PFSK-1 (cell line): Measurements from ENCODE around the gene TMEM250.

Experiments used
- FOXP2 ChIP-seq: optimal IDR thresholded peaks from 2 replicates; pipeline ENCODE3; 2011; ENCODE audit warnings: borderline replicate concordance, control low read depth, inconsistent platforms; ENCODE audit not compliant: insufficient read depth; ENCODE audit errors: extremely low read length, extremely low read depth
- POLR2AphosphoS5 ChIP-seq: IDR thresholded peaks from 2 replicates; pipeline ENCODE4 v1.6.1; 2012; ENCODE audit warnings: low read depth, mild to moderate bottlenecking, control low read depth, low read length, moderate library complexity
- SIN3A ChIP-seq: IDR thresholded peaks from 2 replicates; pipeline ENCODE4 v1.6.1; 2012; ENCODE audit warnings: mild to moderate bottlenecking, low read length, moderate library complexity, borderline replicate concordance; ENCODE audit not compliant: insufficient read depth
- TAF1 ChIP-seq: IDR thresholded peaks from 2 replicates; pipeline ENCODE4 v1.6.1; 2012; ENCODE audit warnings: low read length, control low read depth, borderline replicate concordance; ENCODE audit not compliant: insufficient read depth
- TF ChIP-seq, protein P1 (sequence below), 2 experiments: IDR thresholded peaks; 2 replicates each; pipeline versions ENCODE4 v1.6.1 to v1.8.0; 2011 to 2012; ENCODE audit warnings: low read depth in 2 of 2, low read length in 2 of 2, control low read depth in 1 of 2, inconsistent platforms in 1 of 2, mild to moderate bottlenecking in 1 of 2, moderate library complexity in 1 of 2; ENCODE audit not compliant: insufficient read depth in 1 of 2

TMEM250 gene

DNA sequence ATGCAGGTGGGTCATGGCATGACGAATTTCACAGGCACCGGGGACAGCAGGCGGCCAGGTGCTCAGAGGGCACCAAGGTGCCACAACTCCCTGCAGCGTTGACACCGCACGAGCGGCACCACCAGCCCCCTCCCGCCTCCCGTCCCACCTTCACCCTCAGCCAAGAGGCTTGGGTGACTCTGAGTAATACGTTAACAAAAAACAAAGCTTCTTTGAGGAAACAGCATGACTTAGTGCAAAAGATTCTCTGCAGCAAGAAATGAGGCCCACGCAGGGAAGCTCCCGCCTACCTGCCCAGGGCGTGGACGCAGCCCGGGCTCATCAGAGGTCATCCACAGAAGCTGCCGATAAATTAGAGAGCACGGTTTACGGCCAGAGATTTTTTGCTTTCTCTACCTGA lies 4.1 kb downstream of the TMEM250 start:
- TF ChIP-seq POLR2AphosphoS5 (no peak), TAF1 (no peak), SIN3A (no peak), FOXP2 (no peak)
- TF ChIP-seq, protein P1, sequence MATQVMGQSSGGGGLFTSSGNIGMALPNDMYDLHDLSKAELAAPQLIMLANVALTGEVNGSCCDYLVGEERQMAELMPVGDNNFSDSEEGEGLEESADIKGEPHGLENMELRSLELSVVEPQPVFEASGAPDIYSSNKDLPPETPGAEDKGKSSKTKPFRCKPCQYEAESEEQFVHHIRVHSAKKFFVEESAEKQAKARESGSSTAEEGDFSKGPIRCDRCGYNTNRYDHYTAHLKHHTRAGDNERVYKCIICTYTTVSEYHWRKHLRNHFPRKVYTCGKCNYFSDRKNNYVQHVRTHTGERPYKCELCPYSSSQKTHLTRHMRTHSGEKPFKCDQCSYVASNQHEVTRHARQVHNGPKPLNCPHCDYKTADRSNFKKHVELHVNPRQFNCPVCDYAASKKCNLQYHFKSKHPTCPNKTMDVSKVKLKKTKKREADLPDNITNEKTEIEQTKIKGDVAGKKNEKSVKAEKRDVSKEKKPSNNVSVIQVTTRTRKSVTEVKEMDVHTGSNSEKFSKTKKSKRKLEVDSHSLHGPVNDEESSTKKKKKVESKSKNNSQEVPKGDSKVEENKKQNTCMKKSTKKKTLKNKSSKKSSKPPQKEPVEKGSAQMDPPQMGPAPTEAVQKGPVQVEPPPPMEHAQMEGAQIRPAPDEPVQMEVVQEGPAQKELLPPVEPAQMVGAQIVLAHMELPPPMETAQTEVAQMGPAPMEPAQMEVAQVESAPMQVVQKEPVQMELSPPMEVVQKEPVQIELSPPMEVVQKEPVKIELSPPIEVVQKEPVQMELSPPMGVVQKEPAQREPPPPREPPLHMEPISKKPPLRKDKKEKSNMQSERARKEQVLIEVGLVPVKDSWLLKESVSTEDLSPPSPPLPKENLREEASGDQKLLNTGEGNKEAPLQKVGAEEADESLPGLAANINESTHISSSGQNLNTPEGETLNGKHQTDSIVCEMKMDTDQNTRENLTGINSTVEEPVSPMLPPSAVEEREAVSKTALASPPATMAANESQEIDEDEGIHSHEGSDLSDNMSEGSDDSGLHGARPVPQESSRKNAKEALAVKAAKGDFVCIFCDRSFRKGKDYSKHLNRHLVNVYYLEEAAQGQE (IDR thresholded peaks at IDR 0.05; ENCODE audit: insufficient read depth in 1 of 2, low read depth in 2 of 2, low read length in 2 of 2), result no peak

DNA sequence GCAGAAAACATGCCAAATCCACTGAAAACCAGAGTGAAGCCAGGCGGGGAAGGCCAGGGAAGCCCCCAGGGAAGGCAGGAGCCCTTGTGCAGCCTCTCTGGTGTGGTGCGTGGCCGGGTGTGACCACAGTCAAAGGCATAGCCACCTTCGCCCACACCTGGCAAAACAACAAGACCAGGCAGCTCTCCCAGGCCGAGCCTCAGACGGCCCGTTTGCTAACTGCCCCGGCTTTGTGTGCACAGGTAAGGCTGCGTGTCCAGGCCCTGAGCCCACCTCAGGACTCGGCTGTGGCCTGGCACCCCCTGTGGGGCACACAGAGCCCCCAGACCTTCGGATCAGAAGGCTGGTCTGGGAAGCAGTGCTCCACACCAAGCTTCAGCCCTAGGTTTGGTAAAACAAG lies 6.1 kb downstream of the TMEM250 start:
- no peak for TF ChIP-seq FOXP2
- no peak for TF ChIP-seq TAF1
- no peak for TF ChIP-seq SIN3A
- TF ChIP-seq, protein P1 (IDR thresholded peaks at IDR 0.05; ENCODE audit: insufficient read depth in 1 of 2, low read depth in 2 of 2, low read length in 2 of 2), result no peak
- TF ChIP-seq POLR2AphosphoS5, result no peak

DNA sequence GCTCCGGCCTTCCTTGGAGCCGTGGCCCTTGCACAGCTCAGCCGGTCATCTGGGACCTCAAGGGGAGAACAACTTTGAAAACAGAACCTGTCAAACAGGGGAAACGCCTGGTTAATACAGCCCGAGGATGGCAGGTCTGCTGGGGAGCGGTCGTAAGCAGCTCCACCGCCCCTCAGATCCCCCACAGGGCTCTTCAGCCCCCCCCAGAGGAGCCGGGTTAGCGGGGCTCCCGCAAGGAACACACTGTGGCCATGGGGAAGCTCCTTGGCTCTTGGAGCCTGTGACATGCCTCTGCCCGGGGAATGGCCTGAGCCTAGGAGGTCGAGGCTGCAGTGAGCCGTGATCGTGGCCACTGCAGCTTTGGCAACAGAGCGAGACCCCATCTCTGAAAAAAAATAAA lies 6.8 kb downstream of the TMEM250 start:
- TF ChIP-seq, protein P1 (IDR thresholded peaks at IDR 0.05; ENCODE audit: insufficient read depth in 1 of 2, low read depth in 2 of 2, low read length in 2 of 2), result no peak
- TF ChIP-seq SIN3A (no peak), FOXP2 (no peak), POLR2AphosphoS5 (no peak), TAF1 (no peak)

DNA sequence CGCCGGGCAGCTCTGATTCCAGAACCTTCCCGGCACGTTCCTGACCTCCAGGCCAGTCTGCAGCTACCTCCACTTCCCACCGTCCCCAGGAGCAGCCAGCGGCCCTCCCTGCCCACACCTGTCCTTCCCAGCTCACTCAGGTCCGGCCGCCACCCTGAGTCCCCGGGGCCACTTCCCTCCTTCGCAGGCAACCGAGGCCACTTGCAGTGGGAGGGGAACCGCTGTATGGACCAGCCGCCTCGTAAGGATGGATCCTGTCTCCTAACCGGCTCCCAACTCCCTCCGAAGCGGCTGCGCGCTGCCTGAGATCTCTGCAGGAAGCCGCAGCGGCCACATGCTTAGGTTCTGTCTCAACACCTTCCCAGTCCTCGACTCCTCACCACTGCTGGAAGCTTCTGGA lies 7.5 kb downstream of the TMEM250 start:
- TF ChIP-seq TAF1 (no peak), POLR2AphosphoS5 (no peak), SIN3A (no peak), FOXP2 (no peak)
- TF ChIP-seq, protein P1 (IDR thresholded peaks at IDR 0.05; ENCODE audit: insufficient read depth in 1 of 2, low read depth in 2 of 2, low read length in 2 of 2), result no peak
